HG03064 (cell line): Measurements from ENCODE around the gene GNG2.

Source experiments
- ATAC-seq: cut with Tn5 transposase; IDR thresholded peaks from one replicate; pipeline ENCODE4 v1.9.1; 2021; ENCODE audit warnings: low read depth; ENCODE audit not compliant: unreplicated experiment

Gene GNG2

GRCh38 chr14:51884086-51884927 lies 23.9 kb downstream of the GNG2 start:
- ATAC-seq: peak; percentile 62

GRCh38 chr14:51889851-51890250 lies 29.4 kb downstream of the GNG2 start:
- ATAC-seq: no peak

GRCh38 chr14:51894250-51894649 lies 33.8 kb downstream of the GNG2 start:
- ATAC-seq: no peak

DNA sequence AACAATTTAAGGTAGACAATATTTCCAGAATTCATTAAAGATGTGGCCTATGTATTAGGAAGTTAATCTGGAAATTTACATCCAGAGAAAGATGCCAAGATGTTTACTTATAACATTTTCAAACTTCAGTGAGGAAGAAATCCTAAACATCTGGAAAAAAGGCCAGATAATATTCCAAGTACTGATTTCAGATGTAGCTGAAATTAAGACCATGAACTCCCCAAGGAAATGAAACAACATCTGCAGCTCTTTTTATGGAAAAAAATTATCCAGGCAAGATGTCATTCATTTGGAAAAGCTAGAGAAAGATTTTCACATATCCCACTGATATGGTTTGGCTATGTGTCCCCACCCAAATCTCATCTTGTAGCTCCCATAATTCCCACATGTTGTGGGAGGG lies 35.0 kb downstream of the GNG2 start:
- no peak for ATAC-seq

DNA sequence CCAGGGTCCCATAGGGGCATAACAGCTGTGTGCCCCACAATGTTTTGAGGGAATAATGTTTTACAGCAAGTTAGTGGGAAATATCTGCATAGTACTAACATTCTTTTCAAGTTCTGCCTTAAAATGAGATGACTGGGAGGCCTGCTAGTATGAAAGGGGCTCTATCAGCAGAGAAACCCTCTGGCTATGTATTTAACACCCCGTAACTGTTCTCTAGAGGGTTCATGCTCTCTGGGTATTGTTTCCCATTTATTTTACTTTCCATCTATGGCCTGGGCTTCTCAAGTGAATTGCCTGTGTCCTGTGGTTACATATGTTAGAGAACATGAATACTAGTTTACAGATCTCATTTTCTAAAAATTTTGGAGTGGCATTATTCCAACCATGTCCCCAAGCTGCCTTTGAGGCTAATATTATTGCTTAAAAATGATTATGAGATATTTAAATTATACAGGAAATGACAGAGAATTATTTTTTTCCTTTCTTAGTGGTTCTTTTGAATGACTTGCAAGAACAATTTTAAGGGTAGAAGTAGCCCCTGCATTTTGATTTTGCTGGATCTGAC lies 37.5 kb downstream of the GNG2 start:
- no peak for ATAC-seq

- no peak for ATAC-seq
Measured at GRCh38 chr14:51901475-51902024, 41.1 kb downstream of the GNG2 start.

DNA sequence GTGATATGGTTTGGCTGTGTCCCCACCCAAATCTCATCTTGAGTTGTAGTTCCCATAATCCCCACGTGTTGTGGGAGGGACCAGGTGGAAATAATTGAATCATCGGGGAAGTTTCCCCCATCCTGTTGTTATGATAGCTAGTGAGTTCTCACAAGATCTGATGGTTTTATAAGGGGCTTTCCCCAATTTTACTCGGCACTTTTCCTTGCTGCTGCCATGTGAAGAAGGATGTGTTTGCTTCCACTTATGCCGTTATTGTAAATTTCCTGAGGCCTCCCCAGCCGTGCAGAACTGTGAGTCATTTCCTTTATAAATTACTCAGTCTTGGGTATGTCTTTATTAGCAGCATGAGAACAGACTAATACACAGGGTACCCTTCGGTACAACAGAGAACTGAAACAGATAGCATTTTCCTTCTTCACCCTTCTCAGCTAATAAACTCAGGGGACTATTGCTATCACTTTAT lies 45.3 kb downstream of the GNG2 start:
- ATAC-seq: peak; percentile 88

DNA sequence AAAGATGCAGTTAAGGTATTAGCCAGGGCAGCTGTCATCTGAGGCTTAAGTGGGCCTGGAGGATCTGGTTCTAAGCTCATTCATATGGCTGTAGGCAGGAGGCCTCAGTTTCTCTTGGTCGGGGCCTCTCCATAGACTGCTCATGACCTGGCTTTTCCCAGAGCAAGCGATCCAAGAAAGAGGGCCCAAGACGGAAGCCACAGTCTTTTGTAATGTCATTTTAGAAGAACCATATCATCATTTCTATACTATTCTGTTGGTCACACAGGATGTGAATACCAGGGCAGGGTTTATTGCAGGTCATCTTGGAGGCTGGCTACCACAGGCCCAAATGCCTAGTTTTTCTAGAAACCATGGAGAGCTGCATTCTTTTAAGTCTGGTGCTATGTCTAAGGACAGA lies 47.7 kb downstream of the GNG2 start:
- ATAC-seq: no peak

- ATAC-seq: no peak
Measured at GRCh38 chr14:51912112-51912786, 51.8 kb downstream of the GNG2 start.

DNA sequence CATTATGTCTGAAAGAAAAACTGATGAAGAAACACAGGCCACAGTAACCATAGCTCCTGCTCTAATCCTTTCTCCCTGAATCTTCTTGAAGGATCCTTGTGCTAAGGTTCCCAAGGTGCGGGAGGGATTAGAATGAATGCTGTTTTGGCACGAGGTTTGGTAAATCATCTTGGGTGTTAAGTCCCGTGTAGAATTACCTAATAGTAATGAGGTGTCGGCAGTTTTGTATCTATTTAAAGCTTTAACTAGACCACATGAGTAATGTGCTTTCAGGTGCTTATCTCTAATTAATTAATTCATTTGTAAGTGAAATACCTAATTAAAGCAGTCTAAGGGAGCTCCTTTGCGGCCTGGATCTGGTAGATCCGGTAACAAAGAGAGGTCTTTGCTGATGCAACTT lies 53.9 kb downstream of the GNG2 start:
- no peak for ATAC-seq

DNA sequence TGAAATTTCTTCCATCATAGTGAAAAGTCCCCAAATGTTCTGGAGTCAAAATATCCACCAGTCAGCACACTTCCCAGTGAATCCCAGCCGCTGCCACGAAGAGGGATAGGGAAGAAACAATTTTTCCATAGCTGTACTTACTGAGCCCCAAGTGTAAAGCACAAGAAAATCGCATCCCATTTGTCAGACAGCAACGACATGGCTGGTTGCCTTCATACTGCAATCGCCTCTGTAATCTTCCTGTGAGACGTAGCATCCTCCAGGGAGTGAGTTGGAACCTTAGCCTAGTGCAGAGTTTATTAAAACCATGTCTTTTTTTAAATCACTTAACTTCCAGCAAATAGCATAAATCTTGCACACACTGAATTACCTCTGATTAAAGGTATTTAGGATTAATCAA lies 56.8 kb downstream of the GNG2 start:
- ATAC-seq: no peak

GRCh38 chr14:51921026-51921425 lies 60.6 kb downstream of the GNG2 start:
- no peak for ATAC-seq

DNA sequence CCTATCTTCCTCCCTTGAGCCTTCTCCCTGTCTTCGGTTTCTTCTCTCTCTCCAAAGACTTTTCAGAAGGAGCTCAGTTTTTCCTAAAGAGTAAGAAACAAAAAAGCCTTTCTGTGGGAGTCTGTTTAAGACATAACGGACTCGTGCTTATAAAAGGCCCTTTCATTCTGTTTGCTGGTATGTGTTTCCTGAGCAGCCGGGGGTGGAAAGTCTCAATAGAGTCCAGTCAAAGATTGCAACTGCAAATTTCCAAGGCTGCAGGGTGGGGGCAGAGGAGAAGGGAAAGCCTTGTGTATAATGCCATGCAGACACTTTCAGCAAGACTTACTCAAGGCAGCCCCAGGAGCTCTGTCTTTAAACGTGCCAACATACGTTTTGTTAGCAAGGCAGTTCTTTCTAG lies 62.2 kb downstream of the GNG2 start:
- no peak for ATAC-seq

- ATAC-seq: no peak
Measured at GRCh38 chr14:51924600-51924999, 64.2 kb downstream of the GNG2 start.

DNA sequence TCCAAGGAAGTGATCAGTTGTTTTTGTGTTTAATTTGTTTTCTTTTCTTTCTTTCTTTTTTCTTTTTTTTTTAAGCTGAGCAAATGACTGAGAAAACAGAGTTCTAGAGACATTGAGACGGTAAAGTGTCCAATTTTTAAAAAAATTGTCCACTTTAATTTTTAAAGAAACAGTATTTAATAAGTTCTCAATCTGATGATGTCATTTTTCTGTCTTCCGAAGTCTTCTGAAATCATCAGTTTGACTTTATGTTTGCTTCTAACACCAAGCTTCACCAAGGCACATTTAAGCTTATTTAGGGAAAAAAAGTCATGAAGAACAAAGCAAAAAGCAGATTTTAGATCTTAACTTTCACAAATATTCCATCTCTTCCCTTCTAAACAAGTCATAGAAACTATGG lies 65.6 kb downstream of the GNG2 start:
- no peak for ATAC-seq

GRCh38 chr14:51926449-51926848 lies 66.0 kb downstream of the GNG2 start:
- ATAC-seq: no peak

DNA sequence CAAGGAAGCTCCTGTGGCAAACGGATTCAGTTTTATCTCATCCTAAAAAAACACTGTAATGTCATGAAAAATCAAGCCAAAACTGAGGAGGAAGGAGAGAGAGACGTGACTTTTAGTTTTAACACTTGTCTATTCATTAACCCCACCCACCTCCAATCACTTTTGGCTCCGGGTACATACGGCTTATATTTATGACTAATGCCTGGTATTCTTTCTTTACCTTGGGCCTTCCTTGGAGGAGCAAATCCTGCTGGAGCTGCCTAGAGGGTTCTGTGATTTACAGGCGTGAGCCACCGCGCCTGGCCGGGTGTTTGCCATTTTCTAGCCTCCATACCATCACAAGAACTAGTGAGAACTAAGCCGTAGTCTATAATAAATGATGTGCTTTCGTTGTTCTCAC lies 68.2 kb downstream of the GNG2 start:
- ATAC-seq: no peak

GRCh38 chr14:51929166-51929565 lies 68.8 kb downstream of the GNG2 start:
- ATAC-seq: no peak

DNA sequence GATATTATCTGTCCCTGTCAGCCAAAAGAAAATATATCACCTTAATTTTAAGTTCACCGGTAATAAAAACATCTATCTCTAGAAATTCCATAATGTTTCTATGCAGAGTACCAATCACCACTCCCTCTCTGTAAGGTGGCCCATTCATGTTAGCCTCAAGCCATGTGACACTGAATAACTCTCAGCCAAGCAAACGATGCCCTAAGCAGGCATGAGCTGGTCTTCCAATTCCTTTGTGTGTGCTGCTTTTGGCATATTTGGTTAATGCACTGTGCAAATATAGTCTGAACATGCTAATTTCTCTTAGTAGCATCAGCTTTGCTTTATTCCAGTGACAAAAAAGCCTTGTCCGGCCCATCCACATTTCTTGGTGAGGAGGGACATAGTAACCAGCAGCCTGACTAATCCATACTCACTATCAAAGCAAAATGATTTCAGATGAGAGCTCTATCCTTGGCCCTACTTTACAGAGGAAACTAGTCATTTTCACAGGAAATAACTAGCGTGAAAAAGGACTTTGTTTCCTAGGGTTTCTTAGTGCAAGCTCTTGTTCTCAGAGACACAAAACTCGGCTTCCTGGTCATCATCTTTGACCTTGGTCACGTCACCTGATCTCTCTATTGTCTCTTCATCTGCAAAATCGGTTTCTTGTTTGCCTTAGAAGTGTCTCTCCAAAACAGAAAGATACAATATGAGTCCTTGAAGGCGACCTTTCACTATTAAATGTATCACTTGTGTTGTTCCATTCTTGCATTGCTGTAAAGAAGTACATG lies 69.7 kb downstream of the GNG2 start:
- ATAC-seq: no peak

- ATAC-seq: no peak
Measured at GRCh38 chr14:51931308-51931707, 70.9 kb downstream of the GNG2 start.

GRCh38 chr14:51933191-51933590 lies 72.8 kb downstream of the GNG2 start:
- no peak for ATAC-seq
